WTC11 (cell line): Measurements from ENCODE around the gene ATP5MC3. TPM values are rescaled to one million over a fixed set of nuclear protein-coding genes. Genes with fewer than 3 reads are reported as not detected.

ENCODE experiments used
- ATAC-seq: fragments of 200-7000 bp; cut with Tn5 transposase; 2 replicates; pipeline ENCODE4 v1.10.0; 2021; ENCODE audit warnings: mild to moderate bottlenecking, moderate library complexity
- CTCF ChIA-PET: fragments of 300-600 bp; sonication (Branson Sonifier 250); formaldehyde crosslinking; loops from one replicate; lab custom pipeline; 2021; ENCODE audit warnings: antibody characterized with exemption; lab: Charles Lee
- POLR2A ChIA-PET: fragments of 350-600 bp; sonication (Branson Sonifier 250); formaldehyde crosslinking; loops from one replicate; lab custom pipeline; 2021; ENCODE audit warnings: antibody characterized with exemption; lab: Charles Lee
- DNase-seq: peaks from one replicate; pipeline ENCODE4 v3.0.0; 2021; ENCODE audit warnings: low spot score
- H3K27ac Mint-ChIP-seq: 2 replicates; pipeline ENCODE4 v1.8.0; 2021; ENCODE audit warnings: mixed read lengths
- H3K27me3 Mint-ChIP-seq: 2 replicates; pipeline ENCODE4 v1.8.0; 2021; ENCODE audit warnings: low read depth, mild to moderate bottlenecking, moderate library complexity, mixed read lengths
- H3K36me3 Mint-ChIP-seq: 2 replicates; pipeline ENCODE4 v1.8.0; 2021; ENCODE audit warnings: mixed read lengths
- H3K4me1 Mint-ChIP-seq: 2 replicates; pipeline ENCODE4 v1.8.0; 2022; ENCODE audit warnings: mixed read lengths
- H3K4me3 Mint-ChIP-seq: 2 replicates; pipeline ENCODE4 v1.8.0; 2021; ENCODE audit warnings: mild to moderate bottlenecking, moderate library complexity, mixed read lengths
- H3K9me3 Mint-ChIP-seq: 2 replicates; pipeline ENCODE4 v1.8.0; 2021; ENCODE audit warnings: mixed read lengths
- FOXK1 ChIP-seq: sonication (generic); formaldehyde crosslinking; IDR thresholded peaks from 2 replicates; pipeline ENCODE4 v1.8.0; 2022; ENCODE audit warnings: mild to moderate bottlenecking, moderate library complexity, missing genetic modification reagents
- IRF2 ChIP-seq: sonication (generic); formaldehyde crosslinking; IDR thresholded peaks from 2 replicates; pipeline ENCODE4 v1.8.0; 2022; ENCODE audit warnings: low read depth, missing genetic modification reagents, borderline replicate concordance
- SP1 ChIP-seq: sonication (generic); formaldehyde crosslinking; conservative IDR thresholded peaks from 2 replicates; pipeline ENCODE4 v1.8.1; 2022; ENCODE audit warnings: missing genetic modification reagents
- ZNF219 ChIP-seq: sonication (generic); formaldehyde crosslinking; IDR thresholded peaks from 2 replicates; pipeline ENCODE4 v1.8.0; 2023; ENCODE audit warnings: missing genetic modification reagents, mild to moderate bottlenecking, borderline replicate concordance
- total RNA-seq: library from RNA; stranded (reverse); gene quantifications from 3 replicates; pipeline ENCODE4 v1.2.3, GENCODE V29; 2021
- TF ChIP-seq, protein P1 (sequence below): sonication (generic); formaldehyde crosslinking; IDR thresholded peaks from 2 replicates; pipeline ENCODE4 v1.8.0; 2022; ENCODE audit warnings: mild to moderate bottlenecking, missing genetic modification reagents
- TF ChIP-seq, protein P2 (sequence below): sonication (generic); formaldehyde crosslinking; IDR thresholded peaks from 2 replicates; pipeline ENCODE4 v1.8.0; 2023; ENCODE audit warnings: missing genetic modification reagents, mild to moderate bottlenecking, borderline replicate concordance
- TF ChIP-seq, protein P3 (sequence below): fragments of 250-450 bp; sonication (Bioruptor Pico); IDR thresholded peaks from 2 replicates; pipeline ENCODE4 v2.1.2; 2022; ENCODE audit warnings: mild to moderate bottlenecking, moderate library complexity
- TF ChIP-seq, protein P4 (sequence below): sonication (generic); formaldehyde crosslinking; IDR thresholded peaks from 2 replicates; pipeline ENCODE4 v1.8.1; 2022; ENCODE audit warnings: mild to moderate bottlenecking, missing genetic modification reagents, moderate library complexity, borderline replicate concordance

Gene ATP5MC3
- total RNA-seq, 1 experiment from 2014 or later = 370 TPM

DNA sequence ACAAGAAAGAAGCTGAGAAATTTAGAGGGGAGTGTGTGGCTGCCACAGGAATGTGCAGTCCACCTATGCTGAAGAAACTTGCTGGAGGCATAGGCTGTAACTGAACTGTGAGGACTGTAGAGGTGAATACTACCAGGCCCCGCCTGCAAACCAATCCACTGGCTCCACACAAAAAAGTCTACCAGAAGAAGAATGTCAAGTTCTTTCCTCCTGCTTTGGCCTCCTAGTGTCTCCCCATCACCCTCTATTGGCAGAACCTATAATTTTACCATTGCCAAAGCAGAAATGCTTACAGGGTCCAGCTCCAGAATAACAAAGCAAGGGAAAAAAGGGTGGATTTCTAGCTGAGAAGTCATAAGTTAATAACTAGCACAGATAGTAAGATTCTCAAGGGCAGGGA is 5.9 kb upstream of the ATP5MC3 start (continued):
- TF ChIP-seq, protein P1, sequence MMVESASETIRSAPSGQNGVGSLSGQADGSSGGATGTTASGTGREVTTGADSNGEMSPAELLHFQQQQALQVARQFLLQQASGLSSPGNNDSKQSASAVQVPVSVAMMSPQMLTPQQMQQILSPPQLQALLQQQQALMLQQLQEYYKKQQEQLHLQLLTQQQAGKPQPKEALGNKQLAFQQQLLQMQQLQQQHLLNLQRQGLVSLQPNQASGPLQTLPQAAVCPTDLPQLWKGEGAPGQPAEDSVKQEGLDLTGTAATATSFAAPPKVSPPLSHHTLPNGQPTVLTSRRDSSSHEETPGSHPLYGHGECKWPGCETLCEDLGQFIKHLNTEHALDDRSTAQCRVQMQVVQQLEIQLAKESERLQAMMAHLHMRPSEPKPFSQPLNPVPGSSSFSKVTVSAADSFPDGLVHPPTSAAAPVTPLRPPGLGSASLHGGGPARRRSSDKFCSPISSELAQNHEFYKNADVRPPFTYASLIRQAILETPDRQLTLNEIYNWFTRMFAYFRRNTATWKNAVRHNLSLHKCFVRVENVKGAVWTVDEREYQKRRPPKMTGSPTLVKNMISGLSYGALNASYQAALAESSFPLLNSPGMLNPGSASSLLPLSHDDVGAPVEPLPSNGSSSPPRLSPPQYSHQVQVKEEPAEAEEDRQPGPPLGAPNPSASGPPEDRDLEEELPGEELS (CRISPR knock-in tag) = no peak
- TF ChIP-seq, all 79 proteins: peak for 0

DNA sequence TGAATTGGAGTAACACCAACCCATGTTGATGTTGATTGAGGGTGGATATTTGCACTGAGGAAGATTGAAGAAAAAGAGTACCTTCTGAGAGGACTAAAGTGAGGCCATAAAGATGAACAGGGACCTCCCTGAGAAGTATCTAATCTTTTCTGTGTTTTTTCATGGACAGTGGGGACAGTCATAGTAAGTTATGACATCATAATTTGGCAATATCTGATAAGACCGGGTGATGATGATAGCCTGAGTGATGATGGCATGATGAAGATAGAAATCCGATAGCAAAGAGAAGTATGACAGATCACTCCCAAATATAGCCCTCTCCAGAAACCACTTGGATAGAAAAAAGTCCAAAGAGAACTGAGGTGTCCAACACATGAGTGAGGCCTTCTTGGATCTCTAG is 2.2 kb upstream of the ATP5MC3 start:
- H3K4me3 Mint-ChIP-seq = no peak overlapping the region
- CTCF ChIA-PET = no interaction called here
- TF ChIP-seq ZNF219 (CRISPR knock-in tag) = no peak
- TF ChIP-seq, protein P2, sequence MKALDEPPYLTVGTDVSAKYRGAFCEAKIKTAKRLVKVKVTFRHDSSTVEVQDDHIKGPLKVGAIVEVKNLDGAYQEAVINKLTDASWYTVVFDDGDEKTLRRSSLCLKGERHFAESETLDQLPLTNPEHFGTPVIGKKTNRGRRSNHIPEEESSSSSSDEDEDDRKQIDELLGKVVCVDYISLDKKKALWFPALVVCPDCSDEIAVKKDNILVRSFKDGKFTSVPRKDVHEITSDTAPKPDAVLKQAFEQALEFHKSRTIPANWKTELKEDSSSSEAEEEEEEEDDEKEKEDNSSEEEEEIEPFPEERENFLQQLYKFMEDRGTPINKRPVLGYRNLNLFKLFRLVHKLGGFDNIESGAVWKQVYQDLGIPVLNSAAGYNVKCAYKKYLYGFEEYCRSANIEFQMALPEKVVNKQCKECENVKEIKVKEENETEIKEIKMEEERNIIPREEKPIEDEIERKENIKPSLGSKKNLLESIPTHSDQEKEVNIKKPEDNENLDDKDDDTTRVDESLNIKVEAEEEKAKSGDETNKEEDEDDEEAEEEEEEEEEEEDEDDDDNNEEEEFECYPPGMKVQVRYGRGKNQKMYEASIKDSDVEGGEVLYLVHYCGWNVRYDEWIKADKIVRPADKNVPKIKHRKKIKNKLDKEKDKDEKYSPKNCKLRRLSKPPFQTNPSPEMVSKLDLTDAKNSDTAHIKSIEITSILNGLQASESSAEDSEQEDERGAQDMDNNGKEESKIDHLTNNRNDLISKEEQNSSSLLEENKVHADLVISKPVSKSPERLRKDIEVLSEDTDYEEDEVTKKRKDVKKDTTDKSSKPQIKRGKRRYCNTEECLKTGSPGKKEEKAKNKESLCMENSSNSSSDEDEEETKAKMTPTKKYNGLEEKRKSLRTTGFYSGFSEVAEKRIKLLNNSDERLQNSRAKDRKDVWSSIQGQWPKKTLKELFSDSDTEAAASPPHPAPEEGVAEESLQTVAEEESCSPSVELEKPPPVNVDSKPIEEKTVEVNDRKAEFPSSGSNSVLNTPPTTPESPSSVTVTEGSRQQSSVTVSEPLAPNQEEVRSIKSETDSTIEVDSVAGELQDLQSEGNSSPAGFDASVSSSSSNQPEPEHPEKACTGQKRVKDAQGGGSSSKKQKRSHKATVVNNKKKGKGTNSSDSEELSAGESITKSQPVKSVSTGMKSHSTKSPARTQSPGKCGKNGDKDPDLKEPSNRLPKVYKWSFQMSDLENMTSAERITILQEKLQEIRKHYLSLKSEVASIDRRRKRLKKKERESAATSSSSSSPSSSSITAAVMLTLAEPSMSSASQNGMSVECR (CRISPR knock-in tag) = no peak
- no peak for TF ChIP-seq SP1 (CRISPR knock-in tag)
- H3K9me3 Mint-ChIP-seq = peaks cover 7% of the 10 kb centered on the region; the same call in 1 of the 2 replicates
- H3K27ac Mint-ChIP-seq = no peak overlapping the region
- POLR2A ChIA-PET = no interaction called here
- H3K27me3 Mint-ChIP-seq = no peaks in the 10 kb centered on the region; the same call in 1 of the 2 replicates
- H3K36me3 Mint-ChIP-seq = peaks cover 16% of the 10 kb centered on the region
- ATAC-seq (no peak), DNase-seq (no peak)
- peaks cover 19% of the 10 kb centered on the region for H3K4me1 Mint-ChIP-seq

DNA sequence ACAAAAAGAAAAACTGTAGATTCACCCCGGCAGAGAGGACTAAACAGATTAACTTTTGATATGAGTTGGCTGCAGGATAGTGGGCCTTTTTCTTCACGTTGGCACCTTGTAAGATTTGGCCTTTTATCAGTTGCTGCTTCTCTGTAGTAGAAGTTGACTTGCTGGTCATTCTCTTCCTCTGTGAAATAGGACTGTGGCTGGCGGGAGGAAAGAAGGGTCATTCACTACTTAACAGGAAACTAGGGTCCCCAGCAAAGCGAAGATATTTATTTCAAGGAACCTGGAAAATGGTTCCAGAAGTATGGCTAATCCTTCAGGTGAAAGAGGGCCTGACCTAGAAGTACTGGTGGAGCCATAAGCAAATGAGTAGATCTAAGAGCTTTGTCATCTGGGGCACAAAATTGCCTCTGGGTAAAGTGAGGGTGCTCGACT is 383 bp upstream of the ATP5MC3 start:
- H3K27ac Mint-ChIP-seq = peak overlapping the region; percentile 55
- peaks cover 7% of the 10 kb centered on the region; the same call in 1 of the 2 replicates for H3K9me3 Mint-ChIP-seq
- POLR2A ChIA-PET = interaction anchor here (3.4 kb wide), 1 partner anchor 13 kb away, joined by 10 read pairs; the partner anchor contains the start of gene ATF2
- peaks cover 32% of the 10 kb centered on the region for H3K36me3 Mint-ChIP-seq
- CTCF ChIA-PET = no interaction called here
- DNase-seq = no peak
- peak overlapping the region; percentile 94 for H3K4me3 Mint-ChIP-seq
- H3K27me3 Mint-ChIP-seq = no peaks in the 10 kb centered on the region; the same call in 1 of the 2 replicates
- peaks cover 12% of the 10 kb centered on the region for H3K4me1 Mint-ChIP-seq
- no peak for TF ChIP-seq IRF2 (CRISPR knock-in tag)
- TF ChIP-seq, protein P3, sequence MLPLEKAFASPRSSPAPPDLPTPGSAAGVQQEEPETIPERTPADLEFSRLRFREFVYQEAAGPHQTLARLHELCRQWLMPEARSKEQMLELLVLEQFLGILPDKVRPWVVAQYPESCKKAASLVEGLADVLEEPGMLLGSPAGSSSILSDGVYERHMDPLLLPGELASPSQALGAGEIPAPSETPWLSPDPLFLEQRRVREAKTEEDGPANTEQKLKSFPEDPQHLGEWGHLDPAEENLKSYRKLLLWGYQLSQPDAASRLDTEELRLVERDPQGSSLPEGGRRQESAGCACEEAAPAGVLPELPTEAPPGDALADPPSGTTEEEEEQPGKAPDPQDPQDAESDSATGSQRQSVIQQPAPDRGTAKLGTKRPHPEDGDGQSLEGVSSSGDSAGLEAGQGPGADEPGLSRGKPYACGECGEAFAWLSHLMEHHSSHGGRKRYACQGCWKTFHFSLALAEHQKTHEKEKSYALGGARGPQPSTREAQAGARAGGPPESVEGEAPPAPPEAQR (CRISPR knock-in tag) = 0 out of 2 replicates have a peak, but pooled peaks have one; percentile 20
- no peak for ATAC-seq

DNA sequence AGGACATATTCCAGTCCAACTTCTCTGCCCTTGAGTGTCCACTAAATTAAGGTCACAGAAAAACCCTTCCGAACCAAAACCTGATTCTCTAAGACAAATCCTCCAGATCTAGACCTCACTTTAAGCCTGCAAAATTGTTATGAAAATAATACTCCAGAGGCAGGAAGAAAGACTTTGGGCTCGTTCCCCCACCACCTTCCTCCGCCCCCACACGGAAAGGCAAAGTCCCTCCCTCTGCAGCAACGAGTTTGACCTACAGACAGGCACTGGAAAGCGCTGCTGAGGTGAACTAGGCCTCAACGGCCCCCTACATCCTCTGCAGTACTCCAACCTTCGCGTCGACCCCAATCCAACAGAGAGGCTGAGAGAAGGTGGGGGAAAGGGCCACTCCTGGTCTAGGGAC is 808 bp downstream of the ATP5MC3 start:
- H3K27ac Mint-ChIP-seq = peak overlapping the region; percentile 78
- DNase-seq (peak; percentile 24), ATAC-seq (peak; percentile 51; the same call in 1 of the 2 replicates)
- H3K9me3 Mint-ChIP-seq = peaks cover 7% of the 10 kb centered on the region; the same call in 1 of the 2 replicates
- CTCF ChIA-PET = interaction anchor here (1.2 kb wide), 1 partner anchor 12 kb away, joined by 3 read pairs; the partner anchor contains the start of gene ATF2
- H3K4me3 Mint-ChIP-seq = peak overlapping the region; percentile 94
- POLR2A ChIA-PET = interaction anchor here (3.4 kb wide), 1 partner anchor 12 kb away, joined by 10 read pairs; the partner anchor contains the start of gene ATF2
- TF ChIP-seq, protein P4, sequence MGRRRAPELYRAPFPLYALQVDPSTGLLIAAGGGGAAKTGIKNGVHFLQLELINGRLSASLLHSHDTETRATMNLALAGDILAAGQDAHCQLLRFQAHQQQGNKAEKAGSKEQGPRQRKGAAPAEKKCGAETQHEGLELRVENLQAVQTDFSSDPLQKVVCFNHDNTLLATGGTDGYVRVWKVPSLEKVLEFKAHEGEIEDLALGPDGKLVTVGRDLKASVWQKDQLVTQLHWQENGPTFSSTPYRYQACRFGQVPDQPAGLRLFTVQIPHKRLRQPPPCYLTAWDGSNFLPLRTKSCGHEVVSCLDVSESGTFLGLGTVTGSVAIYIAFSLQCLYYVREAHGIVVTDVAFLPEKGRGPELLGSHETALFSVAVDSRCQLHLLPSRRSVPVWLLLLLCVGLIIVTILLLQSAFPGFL (CRISPR knock-in tag) = no peak
- TF ChIP-seq FOXK1 (CRISPR knock-in tag) = 0 out of 2 replicates have a peak, but pooled peaks have one; percentile 44
- H3K4me1 Mint-ChIP-seq = peaks cover 12% of the 10 kb centered on the region
- H3K36me3 Mint-ChIP-seq = peaks cover 37% of the 10 kb centered on the region
- no peaks in the 10 kb centered on the region; the same call in 1 of the 2 replicates for H3K27me3 Mint-ChIP-seq
